SW 1271 (cell line): ENCODE measurements around the gene KRT32.
"Not testable (repeated sequence)": the region's sequence is repeated elsewhere in the genome, so short reads cannot be mapped to it uniquely, and the experiment has no call there.

Source experiments
- DNase-seq, 2 experiments: peaks; one replicate each; lab custom pipeline; 2025; lab: John Stamatoyannopoulos, UW

KRT32 gene

DNA sequence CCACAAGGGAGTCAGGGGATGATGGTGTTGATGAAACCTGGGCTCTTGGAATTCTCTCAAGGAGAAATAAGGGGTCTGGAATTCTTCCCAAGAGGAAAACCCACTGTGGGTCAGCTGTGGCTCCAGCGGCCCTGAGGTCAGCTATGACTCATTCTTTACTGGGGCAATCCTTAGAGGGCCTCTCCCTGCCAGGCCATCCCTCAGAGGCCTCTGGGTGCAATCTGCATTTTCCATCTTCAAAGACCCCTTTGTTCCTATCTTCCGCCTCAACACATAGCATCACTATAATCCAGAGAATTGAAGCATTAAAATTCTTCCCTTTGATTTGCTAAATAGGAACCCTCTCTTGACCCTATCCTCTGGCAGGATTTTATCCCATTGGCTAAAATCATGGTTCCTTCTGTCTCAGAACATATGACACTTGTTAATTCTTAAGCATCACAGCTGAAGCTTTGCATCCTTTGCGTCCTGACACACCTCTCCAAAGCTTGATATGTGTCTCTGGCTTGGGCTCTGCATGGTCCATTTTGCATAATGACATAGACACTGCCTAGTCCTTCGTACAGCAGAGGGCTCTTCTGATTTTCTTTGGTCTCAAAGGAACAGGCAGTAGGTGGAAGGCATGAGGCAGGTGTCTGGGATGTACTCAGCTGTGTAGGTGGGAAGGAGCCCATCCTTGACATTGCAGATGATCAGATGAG lies 38.4 kb downstream of the KRT32 start:
- no peak for DNase-seq

DNA sequence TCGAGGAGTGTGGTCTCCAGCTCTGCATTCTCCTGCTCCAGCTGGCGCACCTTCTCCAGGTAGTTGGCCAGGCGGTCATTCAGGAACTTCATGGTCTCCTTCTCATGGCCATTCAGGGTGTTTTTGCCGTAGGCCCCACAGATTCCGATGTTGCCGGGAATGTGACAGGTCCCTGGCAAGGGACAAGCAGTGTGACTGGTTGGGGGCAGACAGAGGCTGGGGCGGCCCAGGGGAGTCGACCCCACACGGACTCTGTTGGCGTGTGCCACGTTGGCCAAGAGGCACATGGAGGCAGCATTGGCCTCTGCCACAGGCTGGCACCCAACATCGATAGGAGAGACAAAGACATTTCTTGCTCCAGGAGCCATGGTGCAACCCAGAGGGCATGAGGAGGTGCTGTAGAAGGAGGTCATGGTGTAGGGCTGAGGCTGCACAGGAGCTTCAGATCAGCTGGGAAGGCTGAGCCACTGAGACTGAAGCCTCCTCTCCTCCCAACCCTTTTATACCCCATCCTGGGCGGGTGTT lies 43.0 kb downstream of the KRT32 start, which contains the start of gene KRT37:
TSS of gene KRT37 (minus strand) at position 475 of the 525 bp plus-strand sequence. CDS start at position 413, 62 bp downstream.
- no peak for DNase-seq

DNA sequence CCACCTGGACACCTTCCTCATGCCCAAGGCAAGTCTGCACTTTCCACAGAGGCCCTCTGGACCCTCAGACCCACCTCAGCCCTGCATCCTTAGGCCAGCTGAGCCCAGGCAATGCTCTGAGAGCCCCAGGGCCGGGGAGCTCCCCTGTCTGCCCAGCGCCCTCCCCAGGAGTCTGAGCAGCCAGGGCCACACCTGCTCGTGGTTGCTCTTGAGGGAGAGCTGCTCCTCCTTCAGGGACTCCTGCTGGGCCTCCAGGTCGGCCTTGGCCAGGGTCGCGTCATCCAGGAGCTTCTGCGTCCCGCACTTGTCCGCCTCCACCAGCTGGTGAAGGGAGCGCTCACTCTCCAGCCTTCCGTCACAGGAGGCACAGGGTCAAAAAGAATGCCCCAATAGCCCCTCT lies 44.6 kb downstream of the KRT32 start:
- not testable (repeated sequence) for DNase-seq

DNA sequence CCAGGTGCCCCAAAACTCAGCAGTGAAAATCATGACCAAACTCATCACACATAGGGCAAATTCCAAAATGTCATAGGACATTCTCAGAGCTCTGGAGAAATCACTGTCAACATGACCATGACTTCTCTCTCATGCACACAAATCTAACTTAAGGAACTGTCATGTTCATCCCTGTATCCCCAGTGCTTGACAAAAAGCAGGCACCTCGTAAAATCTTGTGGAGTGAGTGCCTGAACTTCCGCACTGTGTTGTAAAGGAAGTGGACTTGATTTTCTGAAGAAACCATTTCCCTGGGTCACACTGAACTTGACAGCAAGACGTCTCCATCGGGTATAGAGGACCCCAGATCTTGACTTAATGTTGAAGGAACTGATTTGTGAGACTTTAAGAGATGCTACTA lies 45.6 kb downstream of the KRT32 start:
- no peak for DNase-seq

DNA sequence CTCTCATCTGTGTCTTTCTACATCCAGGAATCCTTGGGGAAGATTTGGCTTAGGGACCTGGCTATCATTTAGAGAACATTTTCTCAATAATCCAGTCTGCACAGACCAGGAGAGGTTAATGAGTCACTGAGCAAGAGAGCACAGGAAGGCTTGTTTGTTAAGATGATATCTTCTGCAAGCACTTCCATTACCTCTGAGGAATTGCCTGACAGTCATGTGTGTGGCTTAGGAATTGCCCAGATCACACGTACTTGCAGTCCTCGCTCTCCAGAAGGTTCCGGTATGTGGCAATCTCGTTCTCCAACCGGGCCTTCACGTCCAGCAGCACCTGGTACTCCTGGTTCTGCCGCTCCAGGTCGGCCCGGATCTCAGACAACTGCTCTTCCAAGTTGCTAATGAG lies 46.1 kb downstream of the KRT32 start:
- DNase-seq: no peak

DNA sequence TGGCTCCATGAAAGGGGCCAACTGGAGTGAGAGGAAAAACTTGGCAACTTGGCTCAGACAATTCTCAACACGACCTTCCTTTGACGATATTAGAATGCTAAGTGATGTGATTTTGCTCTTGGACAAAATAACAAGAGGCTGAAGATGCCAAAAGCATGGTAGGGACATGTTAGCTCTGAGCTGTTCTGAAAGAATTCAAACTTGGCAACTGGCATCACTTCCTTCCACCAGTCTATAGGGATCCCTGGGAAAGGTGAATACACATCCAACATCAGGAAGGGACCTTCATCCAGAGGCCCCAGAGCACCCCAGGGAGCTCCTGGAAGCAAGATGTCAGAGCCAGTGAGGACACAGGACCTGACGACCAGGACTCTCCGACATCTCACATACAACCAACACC lies 47.1 kb downstream of the KRT32 start:
- DNase-seq: no peak

DNA sequence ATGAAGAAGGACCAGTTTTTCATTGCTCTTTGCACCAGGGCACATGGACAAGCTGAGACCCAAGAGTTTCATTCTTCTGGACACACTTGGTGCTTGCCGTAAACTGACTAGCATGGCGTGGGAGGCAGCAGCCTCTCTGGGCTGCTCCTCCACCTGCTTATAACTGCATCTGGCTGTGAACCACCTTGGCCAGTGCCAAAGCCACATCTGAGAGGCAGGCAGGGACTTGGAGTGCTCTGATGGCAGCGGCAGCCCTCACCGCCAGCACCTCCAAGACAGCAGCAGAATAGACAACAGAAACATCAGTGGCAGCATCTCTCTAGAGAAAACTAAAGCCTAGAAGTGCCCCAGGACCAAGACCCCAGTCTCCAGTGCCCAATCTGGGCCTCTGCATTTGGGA lies 47.5 kb downstream of the KRT32 start:
- no peak for DNase-seq

DNA sequence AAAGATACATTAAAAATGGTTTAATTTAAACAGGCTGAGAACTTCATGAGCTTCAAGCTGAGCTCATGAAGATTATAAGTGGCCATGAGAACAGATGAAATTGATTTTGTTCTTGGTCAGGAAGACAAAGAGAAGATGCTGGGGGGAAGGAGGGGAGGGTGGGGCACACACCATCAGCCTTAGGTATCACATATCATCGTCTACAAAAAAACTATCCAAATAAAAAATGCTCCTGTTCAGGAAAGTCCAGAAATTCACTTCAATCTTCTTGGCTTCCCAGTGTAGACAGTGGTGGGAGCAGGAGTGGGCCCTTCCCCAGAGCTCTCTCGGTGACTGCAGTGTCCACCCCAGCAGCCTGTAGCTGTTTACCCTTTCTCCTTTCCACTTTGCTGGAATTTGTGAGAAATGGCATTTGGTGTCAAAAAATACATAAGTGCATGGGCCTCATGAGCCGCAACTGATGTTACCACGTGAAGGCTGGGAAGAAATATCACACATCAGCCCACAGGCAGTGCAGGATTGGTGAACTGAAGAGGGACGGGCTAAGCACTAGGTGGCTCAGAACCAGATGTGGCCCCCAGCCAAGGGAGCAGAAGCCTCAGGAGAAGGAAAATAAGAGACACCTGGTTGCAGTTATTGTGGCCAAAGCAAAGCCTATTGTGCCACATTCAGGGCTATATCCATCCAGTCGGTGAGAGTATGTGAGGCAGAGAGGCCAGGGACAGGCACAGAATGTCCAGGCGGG lies 48.9 kb downstream of the KRT32 start:
- DNase-seq: no peak

DNA sequence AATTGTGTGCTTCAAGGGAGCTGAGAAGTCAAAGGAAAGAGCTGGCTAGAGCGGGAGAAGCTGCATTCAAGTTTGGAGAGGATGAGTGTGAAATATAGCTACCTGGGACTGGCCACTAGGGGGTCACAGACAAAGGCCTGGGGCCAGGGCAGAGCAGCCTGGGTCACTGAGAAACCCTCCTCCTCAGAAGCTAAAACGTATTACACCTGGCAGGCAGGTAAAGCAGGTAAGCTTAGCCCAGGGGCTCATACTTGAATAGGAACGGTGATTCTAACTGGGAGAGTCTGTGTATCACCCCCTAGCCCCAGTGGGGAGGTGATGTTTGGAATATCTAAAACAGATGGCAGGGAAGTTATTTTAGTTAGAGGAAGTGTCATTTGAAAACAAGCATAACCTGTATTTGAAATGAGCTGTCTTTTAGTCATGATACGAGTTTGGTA lies 49.6 kb downstream of the KRT32 start:
- no peak for DNase-seq

DNA sequence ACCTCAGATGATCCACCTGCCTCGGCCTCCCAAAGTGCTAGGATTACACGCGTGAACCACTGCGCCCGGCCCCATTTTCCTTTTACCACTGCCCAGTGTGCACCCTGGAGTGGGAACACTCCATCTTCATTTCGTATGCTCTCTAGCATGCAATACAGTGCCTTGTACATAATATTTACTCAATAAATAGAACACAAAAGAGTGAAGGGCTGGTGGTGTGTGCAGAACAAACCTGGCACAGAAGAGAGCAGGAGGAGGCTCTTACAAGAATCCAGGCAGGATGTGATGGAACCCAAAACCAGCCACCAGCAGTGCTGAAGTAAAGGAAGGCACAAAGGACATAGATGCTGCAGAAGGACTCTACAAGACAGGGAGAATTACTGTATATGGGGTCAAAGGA lies 50.1 kb downstream of the KRT32 start:
- DNase-seq: no peak

DNA sequence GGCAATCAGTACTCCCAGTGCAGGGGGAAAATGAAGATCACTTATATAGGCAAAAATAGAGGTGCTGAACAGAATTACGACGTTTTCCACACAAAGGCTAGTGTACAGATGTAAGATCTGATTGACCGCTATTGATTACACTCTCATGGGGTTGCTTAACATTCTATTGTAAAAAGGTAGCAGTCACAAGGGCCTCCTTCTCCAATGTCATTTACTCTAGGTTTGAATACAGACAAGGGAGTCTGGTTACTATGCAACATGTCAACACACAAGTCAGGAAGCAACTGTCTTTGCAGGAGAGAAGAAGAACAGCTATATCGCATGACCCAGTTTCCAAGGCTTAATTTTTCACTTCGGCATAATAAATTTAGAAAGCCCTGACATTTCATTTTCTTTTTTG lies 50.7 kb downstream of the KRT32 start:
- no peak for DNase-seq

DNA sequence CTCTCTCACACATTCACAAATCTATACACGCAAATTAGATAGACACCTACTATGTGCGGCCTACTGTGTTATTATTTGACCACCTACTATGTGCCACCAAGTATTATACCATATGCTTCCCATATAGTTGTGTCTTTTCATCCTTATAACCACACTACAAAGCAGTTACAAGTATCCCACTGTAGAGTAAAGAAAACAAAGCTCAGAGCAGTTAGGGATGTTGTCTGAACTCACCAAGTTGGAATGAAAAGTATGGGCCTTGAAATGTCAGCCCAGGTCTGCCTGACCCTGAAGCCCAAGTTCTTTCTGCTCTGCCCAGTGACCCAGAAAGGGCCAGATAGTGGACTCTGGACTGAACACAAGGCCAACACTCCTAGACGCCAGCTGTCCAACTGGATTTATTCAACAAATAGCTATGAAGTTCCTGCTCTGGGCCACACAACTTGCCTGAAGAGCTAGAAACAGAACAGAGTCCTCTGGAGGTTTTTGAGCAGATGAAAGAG lies 51.3 kb downstream of the KRT32 start:
- no peak for DNase-seq

DNA sequence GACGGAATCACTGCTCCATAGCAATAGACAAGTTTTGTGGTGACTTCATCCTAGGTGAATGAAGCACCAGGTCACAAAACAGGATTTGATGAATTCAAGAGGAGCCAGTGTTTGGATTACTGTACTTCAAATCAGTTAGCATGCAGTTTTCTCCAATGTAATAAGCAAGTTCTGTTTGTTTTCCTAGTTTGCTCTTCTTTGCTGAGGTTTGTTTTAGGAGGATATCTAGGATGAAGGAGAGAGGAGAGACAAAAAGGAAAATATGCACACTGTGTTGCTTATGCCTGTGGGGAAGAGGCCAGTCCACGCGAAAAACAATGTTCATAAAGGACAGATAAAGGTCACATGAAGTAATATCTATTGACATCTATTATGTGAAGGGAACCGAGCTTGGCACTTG lies 51.8 kb downstream of the KRT32 start:
- no peak for DNase-seq

DNA sequence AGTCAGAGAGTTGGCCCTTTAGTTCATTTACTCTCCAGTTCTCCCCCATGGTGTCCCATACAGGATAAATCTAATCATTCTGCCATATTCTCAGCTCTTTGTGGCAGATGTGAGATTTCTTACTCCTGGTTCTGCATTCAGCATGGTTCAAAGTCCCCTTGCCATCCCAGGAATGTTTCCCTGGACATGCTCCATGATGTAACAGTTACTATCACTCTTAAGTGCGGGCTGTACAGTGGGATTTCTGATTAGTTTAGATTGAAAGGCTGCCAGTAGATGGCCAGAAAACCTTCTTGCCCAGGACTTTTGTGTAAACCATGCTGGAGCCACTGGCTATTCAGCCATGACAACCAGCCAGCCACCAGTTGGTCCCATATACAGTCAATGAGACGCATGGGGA lies 53.2 kb downstream of the KRT32 start:
- no peak for DNase-seq

DNA sequence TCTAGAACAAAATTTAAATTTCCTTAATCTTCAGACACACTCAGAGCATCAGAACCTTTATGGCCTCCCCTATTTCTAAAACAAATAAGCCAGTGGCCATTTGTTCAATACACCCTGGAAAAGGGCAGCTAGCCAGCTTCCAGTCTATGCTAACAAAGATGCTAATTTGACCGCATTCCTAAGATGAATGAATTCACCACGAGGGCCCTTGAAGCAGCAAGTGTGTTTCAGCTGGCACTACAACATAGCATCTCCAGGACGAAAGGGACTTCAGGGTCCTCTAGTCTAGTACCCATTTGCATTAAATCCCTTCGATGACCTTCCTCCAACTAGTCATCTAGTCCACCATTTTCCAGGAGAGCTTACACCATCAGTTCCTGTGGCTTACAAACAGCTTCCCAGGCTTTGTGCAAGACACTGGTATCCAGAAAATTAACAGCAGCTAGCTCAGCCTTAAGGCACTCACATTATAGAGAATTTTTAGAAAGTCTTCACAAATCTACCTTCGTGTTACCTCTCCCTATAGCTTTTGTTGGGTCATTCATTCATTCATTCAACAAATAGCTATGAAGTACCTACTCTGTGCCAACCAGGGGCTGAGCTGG lies 53.7 kb downstream of the KRT32 start:
- no peak for DNase-seq

DNA sequence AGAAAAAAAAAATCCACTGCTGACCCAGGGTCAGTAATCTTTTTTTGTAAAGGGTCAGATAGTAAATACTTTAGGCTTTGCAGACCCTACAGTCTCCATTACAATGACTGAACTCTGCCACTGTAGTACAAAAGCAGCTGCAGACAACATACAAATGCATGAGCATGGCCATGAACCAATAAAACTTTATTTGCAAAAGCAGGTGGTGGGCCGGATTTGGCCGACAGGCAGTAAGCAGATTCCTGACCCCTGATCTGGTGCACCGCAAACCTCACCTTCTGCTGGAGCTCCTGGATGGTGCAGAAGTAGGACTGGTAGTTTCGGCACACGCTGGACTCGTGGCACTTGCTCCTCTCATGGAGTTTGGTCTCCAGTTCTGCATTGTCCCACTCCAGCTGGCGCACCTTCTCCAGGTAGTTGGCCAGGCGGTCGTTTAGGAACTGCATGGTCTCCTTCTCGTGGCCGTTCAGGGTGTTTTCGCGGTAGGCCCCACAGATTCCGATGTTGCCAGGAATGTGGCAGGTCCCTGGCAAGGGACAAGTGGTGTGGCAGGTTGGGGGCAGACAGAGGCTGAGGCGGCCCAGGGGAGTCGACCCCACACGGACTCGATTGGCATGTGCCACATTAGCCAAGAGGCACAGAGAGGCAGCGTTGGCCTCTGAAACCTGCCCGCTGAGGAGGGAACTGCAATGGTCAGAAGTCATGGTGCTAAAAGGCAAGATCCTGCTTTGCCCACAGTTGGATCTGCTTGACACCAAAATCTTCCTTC lies 55.9 kb downstream of the KRT32 start:
- DNase-seq: no peak
